ENCODE data around the gene LRP1B. TPM values are rescaled to one million over a fixed set of nuclear protein-coding genes. Genes with fewer than 3 reads are reported as not detected.

The LRP1B gene
- total RNA-seq, 1 donor from 2014 or later = 0.38 TPM

DNA sequence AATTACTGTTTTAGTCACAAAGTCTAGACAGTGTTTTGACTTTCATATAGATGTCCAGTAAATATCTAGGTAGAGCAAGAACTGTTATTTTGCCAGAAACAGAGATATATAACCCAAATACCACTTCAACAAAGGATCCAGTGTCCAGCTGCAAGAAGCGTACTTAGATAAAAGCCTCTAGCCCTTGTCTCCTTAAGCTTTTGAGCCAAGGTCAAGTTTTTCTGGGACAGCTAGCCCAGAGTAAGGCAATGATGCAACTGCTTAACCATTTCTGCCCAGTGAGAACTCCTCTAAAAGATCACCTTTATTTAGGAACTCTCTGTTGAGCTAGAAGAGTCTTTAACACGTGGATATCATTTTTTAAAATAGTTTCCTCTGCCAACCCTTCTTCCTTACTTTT lies 1925.7 kb downstream of the LRP1B start:
- DNase-seq (ENCODE audit: low read depth) = no peak
- TF ChIP-seq CTCF (IDR thresholded peaks at IDR 0.05; ENCODE audit: insufficient read depth, low read length, poor library complexity, severe bottlenecking) = no peak
- no peak overlapping the region for H3K4me3 ChIP-seq (ENCODE audit: low read depth, low read length)
- H3K27me3 ChIP-seq (ENCODE audit: control insufficient read depth, insufficient read depth, low read length) = no peaks in the 10 kb centered on the region
- H3K36me3 ChIP-seq (ENCODE audit: control insufficient read depth, insufficient read depth, low read length) = no peaks in the 10 kb centered on the region

DNA sequence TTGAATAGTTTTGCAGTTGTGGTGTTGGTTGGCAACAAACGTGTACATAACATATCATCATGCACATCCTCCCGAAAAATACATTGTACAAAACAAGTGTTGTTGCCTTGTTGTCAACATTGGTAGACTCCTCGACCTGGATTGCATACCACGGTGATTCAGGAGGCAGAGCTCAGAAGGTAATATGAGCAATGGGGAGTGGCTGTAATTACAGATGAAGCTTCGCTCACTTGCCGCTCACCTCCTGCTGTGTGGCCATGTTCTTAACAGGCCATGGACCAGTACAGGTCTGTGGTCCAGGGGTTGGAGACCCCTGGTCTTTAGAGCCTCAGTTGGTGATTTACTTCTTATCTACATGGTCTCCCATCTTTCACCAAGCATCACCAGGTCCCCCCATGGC lies 1927.5 kb downstream of the LRP1B start:
- H3K4me3 ChIP-seq (ENCODE audit: low read depth, low read length) = no peak overlapping the region
- no peaks in the 10 kb centered on the region for H3K36me3 ChIP-seq (ENCODE audit: control insufficient read depth, insufficient read depth, low read length)
- no peak for DNase-seq (ENCODE audit: low read depth)
- H3K27me3 ChIP-seq (ENCODE audit: control insufficient read depth, insufficient read depth, low read length) = no peaks in the 10 kb centered on the region
- TF ChIP-seq CTCF (IDR thresholded peaks at IDR 0.05; ENCODE audit: insufficient read depth, low read length, poor library complexity, severe bottlenecking) = no peak

- TF ChIP-seq CTCF (IDR thresholded peaks at IDR 0.05; ENCODE audit: insufficient read depth, low read length, poor library complexity, severe bottlenecking) = no peak
- Histone ChIP-seq H3K27me3 (ENCODE audit: control insufficient read depth, insufficient read depth, low read length) (no peaks in the 10 kb centered on the region), H3K4me3 (ENCODE audit: low read depth, low read length) (no peak overlapping the region), H3K36me3 (ENCODE audit: control insufficient read depth, insufficient read depth, low read length) (no peaks in the 10 kb centered on the region)
- DNase-seq (ENCODE audit: low read depth) = no peak
Observed at GRCh38 chr2:140201572-140201971, 1929.2 kb downstream of the LRP1B start.

DNA sequence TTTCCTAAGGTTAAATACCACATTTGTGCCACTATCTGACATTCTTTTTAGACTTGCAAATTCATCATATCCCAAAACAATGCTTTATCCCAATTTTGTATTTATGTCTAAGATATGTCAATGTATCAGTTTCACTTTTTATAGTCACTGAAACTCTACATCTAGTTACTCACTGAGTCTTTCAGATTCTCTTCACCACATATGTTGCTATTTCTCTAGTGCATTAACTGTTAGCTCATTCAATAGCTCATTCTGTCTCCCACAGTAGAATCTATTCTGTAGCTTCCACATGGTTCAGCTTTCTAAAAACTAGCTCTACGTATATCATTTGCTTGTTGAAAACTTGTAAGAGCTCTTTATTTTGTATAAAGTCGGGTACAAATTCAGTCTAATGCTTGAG lies 1930.1 kb downstream of the LRP1B start:
- no peaks in the 10 kb centered on the region for H3K36me3 ChIP-seq (ENCODE audit: control insufficient read depth, insufficient read depth, low read length)
- no peaks in the 10 kb centered on the region for H3K27me3 ChIP-seq (ENCODE audit: control insufficient read depth, insufficient read depth, low read length)
- TF ChIP-seq CTCF (IDR thresholded peaks at IDR 0.05; ENCODE audit: insufficient read depth, low read length, poor library complexity, severe bottlenecking) = no peak
- DNase-seq (ENCODE audit: low read depth) = no peak
- no peak overlapping the region for H3K4me3 ChIP-seq (ENCODE audit: low read depth, low read length)

DNA sequence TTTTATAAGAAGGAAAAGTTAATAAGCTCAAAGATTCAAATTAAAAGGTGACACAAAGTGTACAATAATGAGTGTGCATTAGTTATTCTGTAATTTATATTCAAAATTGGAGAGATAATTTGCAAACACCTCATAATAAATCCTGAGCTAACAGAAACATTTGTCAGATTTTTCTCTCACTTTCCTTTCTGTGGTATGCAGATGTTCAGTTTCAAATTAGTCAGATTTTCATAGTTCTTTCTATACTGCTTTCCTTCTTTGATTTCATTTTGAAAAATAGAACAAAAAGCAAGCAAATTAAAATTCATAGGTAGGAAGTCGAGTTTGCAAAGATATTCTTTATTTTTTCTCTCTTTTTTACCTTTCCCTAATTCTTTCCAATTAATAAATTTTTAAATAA lies 1930.5 kb downstream of the LRP1B start:
- DNase-seq (ENCODE audit: low read depth) = no peak
- Histone ChIP-seq H3K4me3 (ENCODE audit: low read depth, low read length) (no peak overlapping the region), H3K27me3 (ENCODE audit: control insufficient read depth, insufficient read depth, low read length) (no peaks in the 10 kb centered on the region), H3K36me3 (ENCODE audit: control insufficient read depth, insufficient read depth, low read length) (no peaks in the 10 kb centered on the region)
- TF ChIP-seq CTCF (IDR thresholded peaks at IDR 0.05; ENCODE audit: insufficient read depth, low read length, poor library complexity, severe bottlenecking) = no peak

GRCh38 chr2:140199312-140199711 lies 1931.5 kb downstream of the LRP1B start:
- no peaks in the 10 kb centered on the region for H3K27me3 ChIP-seq (ENCODE audit: control insufficient read depth, insufficient read depth, low read length)
- TF ChIP-seq CTCF (IDR thresholded peaks at IDR 0.05; ENCODE audit: insufficient read depth, low read length, poor library complexity, severe bottlenecking) = no peak
- no peaks in the 10 kb centered on the region for H3K36me3 ChIP-seq (ENCODE audit: control insufficient read depth, insufficient read depth, low read length)
- peak; percentile 2 for DNase-seq (ENCODE audit: low read depth)
- no peak overlapping the region for H3K4me3 ChIP-seq (ENCODE audit: low read depth, low read length)

All from kidney epithelial cell (primary cell).